Fibroblast of villous mesenchyme (primary cell): ENCODE data around the gene PARD3. TPM values are rescaled to one million over a fixed set of nuclear protein-coding genes. Genes with fewer than 3 reads are reported as not detected.
A peak's percentile ranks its signal among the peaks of the same experiment; 100 is the strongest.
"Not testable (repeated sequence)": the region's sequence is repeated elsewhere in the genome, so short reads cannot be mapped to it uniquely, and the experiment has no call there.

Experiments used
- DNase-seq: peaks from one replicate; pipeline ENCODE4 v3.0.0-alpha.2; 2010; ENCODE audit warnings: low read depth
- H3K4me3 ChIP-seq: 2 replicates; pipeline ENCODE4 v1.5.1; 2011; ENCODE audit warnings: low read depth, mild to moderate bottlenecking, low read length
- total RNA-seq: library from RNA; depleted of rRNA; stranded (reverse); fragments of >200 nt; gene quantifications from 2 replicates; pipeline ENCODE4 v1.2.3, GENCODE V29; 2012
- TF ChIP-seq, protein P1 (sequence below): IDR thresholded peaks from 2 replicates; pipeline ENCODE4 v1.5.1; 2012; ENCODE audit warnings: low read depth, mild to moderate bottlenecking, low read length; ENCODE audit not compliant: insufficient read depth

The PARD3 gene
- total RNA-seq, 1 donor = 44.0 TPM

DNA sequence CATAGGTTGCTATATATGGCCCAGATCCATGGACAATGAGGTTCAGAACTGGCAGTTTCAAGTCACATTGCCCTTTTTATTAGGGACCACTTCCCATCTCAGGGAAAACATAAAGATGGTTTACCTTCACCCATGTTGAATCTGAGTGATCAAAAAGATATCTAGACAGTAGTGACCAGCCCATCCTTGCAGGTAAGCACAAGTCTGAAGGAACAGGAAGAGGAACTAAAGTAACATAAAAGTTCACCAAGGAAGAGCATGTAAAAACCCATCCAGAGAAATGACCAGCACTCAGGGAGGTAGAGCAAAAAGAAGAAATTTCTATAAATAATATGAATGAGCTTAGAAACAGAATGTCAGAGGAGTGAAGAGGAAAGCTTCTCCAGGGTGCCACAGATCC is 382.5 kb downstream of the PARD3 start:
- no peak overlapping the region for H3K4me3 ChIP-seq
- no peak for DNase-seq
- TF ChIP-seq, protein P1, sequence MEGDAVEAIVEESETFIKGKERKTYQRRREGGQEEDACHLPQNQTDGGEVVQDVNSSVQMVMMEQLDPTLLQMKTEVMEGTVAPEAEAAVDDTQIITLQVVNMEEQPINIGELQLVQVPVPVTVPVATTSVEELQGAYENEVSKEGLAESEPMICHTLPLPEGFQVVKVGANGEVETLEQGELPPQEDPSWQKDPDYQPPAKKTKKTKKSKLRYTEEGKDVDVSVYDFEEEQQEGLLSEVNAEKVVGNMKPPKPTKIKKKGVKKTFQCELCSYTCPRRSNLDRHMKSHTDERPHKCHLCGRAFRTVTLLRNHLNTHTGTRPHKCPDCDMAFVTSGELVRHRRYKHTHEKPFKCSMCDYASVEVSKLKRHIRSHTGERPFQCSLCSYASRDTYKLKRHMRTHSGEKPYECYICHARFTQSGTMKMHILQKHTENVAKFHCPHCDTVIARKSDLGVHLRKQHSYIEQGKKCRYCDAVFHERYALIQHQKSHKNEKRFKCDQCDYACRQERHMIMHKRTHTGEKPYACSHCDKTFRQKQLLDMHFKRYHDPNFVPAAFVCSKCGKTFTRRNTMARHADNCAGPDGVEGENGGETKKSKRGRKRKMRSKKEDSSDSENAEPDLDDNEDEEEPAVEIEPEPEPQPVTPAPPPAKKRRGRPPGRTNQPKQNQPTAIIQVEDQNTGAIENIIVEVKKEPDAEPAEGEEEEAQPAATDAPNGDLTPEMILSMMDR = no peak

DNA sequence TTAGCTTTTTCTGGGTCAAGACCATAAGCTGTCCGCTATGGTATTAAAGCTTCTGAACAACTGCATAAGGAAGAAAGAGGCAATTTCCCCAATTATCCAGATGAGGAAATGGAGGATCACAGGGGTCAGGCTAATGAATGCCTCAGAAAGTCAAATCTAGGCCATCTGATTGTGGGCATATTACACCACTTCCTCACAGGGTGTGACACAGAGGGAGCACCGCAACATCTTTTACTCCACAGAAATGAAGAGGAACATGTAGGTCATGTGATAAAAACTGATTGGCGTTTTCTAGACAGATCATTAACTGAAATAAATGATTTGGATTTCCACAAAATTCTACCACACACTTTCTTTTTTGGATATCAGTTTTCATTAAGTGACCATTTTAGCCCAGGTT is 384.4 kb downstream of the PARD3 start:
- TF ChIP-seq, protein P1 = no peak
- peak; percentile 23 for DNase-seq
- H3K4me3 ChIP-seq = no peak overlapping the region

DNA sequence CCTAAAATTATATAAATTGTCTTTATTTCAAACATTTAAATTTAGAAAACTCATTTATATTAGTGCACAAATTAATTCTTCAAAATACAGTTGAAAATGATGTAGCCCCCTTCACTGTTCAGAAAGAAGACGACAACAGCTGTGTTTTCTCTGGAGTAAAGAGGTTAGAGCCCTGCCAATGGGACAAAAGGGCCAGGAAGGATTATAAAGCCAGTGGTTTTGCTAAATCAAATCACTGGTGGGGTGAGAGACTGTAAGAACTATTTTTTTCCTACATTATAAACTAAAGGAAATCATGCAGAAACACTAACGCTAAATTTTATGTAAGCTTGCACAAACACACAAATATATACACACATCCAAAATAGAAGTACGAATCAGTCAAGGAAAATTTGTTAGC is 386.6 kb downstream of the PARD3 start:
- TF ChIP-seq, protein P1 = no peak
- DNase-seq = no peak
- no peak overlapping the region for H3K4me3 ChIP-seq

DNA sequence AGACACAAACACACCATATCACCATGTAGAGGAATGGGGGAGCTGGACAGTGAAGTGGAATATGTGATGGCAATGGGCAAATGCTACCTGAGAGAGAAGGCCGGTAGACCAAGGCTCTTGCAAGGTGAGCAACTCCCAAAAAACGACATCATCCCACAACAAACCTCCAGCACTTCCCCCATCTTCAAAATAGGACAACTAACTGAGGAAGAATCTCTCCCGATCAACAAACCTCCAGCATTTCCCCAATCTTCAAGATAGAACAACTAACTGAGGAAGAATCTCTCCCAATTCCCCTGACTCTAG is 387.2 kb downstream of the PARD3 start:
- H3K4me3 ChIP-seq = no peak overlapping the region
- no peak for DNase-seq
- TF ChIP-seq, protein P1 = no peak

DNA sequence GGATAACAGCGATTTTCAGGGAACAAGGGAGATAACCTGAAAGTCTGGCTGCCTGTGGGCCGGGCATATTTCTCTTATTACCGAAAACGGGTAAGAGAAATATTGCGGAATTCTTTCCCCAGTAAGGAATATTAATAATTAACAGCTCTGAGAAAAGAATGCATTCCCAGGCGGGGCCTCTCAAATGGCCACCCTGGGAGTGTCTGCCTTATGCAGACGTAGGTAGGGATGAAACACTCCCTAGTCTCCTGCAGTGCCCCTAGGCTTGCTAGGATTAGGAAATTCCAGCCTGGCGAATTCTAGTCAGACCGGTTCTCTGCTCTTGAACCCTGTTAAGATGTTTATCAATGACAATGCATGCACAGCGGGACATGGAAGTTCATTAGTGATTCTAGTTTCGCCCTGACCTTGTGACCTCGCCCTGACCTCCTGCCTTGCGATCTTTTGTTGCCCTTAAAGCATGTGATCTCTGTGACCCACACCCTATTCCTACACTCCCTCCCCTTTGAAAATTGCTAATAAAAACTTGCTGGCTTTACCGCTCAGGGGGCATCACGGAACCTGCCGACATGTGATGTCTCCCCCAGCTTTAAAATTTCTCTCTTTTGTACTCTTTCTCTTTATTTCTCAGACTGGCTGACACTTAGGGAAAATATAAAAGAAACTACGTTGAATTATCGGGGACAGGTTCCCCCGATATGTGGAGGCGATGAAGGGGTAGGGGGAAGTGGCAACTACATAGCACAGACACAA is 387.8 kb downstream of the PARD3 start:
- DNase-seq, H3K4me3 ChIP-seq: not testable (repeated sequence)

DNA sequence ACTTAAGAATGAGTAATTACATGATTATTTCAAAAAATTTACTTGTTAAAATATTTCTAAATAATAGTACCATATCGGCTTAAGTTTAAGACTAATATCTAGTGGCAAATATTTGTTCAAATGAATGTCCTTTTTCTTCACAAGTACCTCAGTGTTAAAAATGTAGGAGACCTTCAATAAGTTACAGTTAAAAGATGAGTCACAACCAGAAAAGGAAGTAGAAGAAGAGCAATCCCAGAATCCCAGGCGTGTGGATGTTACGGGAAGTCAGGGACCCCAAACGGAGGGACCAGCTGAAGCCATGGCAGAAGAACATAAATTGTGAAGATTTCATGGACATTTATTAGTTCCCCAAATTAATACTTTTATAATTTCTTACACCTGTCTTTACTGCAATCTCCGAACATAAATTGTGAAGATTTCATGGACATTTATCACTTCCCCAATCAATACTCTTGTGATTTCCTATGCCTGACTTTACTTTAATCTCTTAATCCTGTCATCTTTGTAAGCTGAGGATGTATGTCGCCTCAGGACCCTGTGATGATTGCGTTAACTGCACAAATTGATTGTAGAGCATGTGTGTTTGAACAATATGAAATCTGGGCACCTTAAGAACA is 388.4 kb downstream of the PARD3 start:
- DNase-seq, H3K4me3 ChIP-seq: not testable (repeated sequence)

DNA sequence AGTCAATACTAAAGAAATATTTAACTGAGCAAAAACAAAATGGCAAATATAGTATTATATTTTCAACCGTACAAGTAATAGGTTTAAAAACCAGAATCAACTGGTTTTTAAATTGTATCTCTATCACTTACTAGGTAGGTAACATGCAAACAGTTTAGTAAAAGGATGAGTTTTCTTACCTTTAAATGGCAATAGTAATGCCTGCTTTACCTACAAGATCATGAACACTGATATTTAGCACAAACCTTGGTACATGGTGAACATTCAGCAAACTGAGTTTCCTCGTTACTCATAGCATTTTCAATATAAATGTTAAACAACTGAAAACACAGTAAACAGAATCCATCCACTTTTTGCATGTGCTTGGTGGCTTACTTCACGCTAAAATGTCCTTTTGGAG is 389.1 kb downstream of the PARD3 start:
- H3K4me3 ChIP-seq = no peak overlapping the region
- DNase-seq = no peak
- TF ChIP-seq, protein P1 = no peak
